Sigmoid colon (tissue), 7 donors: ENCODE results near the gene MROH2A. TPM values are rescaled to one million over a fixed set of nuclear protein-coding genes. Genes with fewer than 3 reads are reported as not detected.

ENCODE experiments used
- DNase-seq: peaks from one replicate; pipeline ENCODE4 v3.0.0-alpha.2; 2019
- H3K27ac ChIP-seq, 4 donors: fragments of 200-600 bp; sonication (generic); one replicate each; pipeline ENCODE4 v1.5.1; 2016 to 2019; ENCODE audit warnings: mild to moderate bottlenecking in 1 of 4
- H3K27me3 ChIP-seq, 3 donors: fragments of 200-600 bp; sonication (generic); one replicate each; pipeline ENCODE4 v1.5.1; 2019; ENCODE audit warnings: mild to moderate bottlenecking in 1 of 3
- H3K36me3 ChIP-seq, 4 donors: fragments of 200-600 bp; sonication (generic); one replicate each; pipeline ENCODE4 v1.5.1; 2016 to 2019
- H3K4me1 ChIP-seq, 4 donors: fragments of 200-600 bp; sonication (generic); one replicate each; pipeline ENCODE4 v1.5.1; 2017 to 2019
- H3K4me3 ChIP-seq, 4 donors: fragments of 200-600 bp; sonication (generic); one replicate each; pipeline ENCODE4 v1.5.1; 2017 to 2019; ENCODE audit warnings: mild to moderate bottlenecking in 2 of 4, moderate library complexity in 1 of 4
- H3K9me3 ChIP-seq, 4 donors: fragments of 200-600 bp in 3 of 4; sonication (generic) in 3 of 4; one replicate each; pipeline versions ENCODE4 v1.5.1 to v1.6.1; 2013 to 2019
- CTCF ChIP-seq, 4 experiments: fragments of 450-650 bp in 3 of 4; fragments of 200-600 bp in 1 of 4; IDR thresholded peaks; one replicate each; pipeline ENCODE4 v1.5.1; 2016 to 2019; ENCODE audit warnings: antibody characterized with exemption in 4 of 4, mild to moderate bottlenecking in 3 of 4, moderate library complexity in 2 of 4
- EP300 ChIP-seq, 4 donors: sonication (generic); formaldehyde crosslinking; IDR thresholded peaks; one replicate each; pipeline ENCODE4 v1.6.1; 2017; ENCODE audit warnings: antibody characterized with exemption in 4 of 4
- POLR2A ChIP-seq, 2 donors: fragments of 450-650 bp; IDR thresholded peaks; one replicate each; pipeline ENCODE4 v1.6.1; 2016; ENCODE audit warnings: antibody characterized with exemption in 2 of 2, mild to moderate bottlenecking in 2 of 2, moderate library complexity in 2 of 2
- POLR2AphosphoS5 ChIP-seq, 4 donors: sonication (generic); formaldehyde crosslinking; IDR thresholded peaks; one replicate each; pipeline ENCODE4 v1.6.1; 2017; ENCODE audit warnings: antibody characterized with exemption in 4 of 4
- WGBS, 2 donors: extraction: QIAGEN DNeasy Blood & Tissue Kit; methylation state at CpG; one replicate each; pipeline ENCODE4 v1.1.7; 2013; 5-methylcytosine and 5-hydroxymethylcytosine counted together
- intact Hi-C: fragments of 100-400 bp; cut with DNase I; formaldehyde crosslinking; loops from one replicate; pipeline ENCODE4 v1.15.1; 2023
- polyA plus RNA-seq, 3 donors: library from polyadenylated mRNA; stranded (reverse); fragments of 200-250 nt; gene quantifications; one replicate each; pipeline ENCODE4 v1.2.3, GENCODE V29; 2013
- total RNA-seq, 4 donors: library from RNA; depleted of rRNA; stranded (reverse); fragments of >200 nt; gene quantifications; one replicate each; pipeline ENCODE4 v1.1.0, GENCODE V29; 2016
- donor health status: healthy with polysubstance abuse.
- donor health status: Bipolar disorder and iron deficiency.
- donor health status: healthy.

MROH2A gene
- total and polyA plus RNA-seq, 7 donors, result 0.06 TPM; not detected in 6

- TF ChIP-seq POLR2AphosphoS5 (IDR thresholded peaks at IDR 0.05) (peak; percentile 65 to 86 (median 76)), CTCF (IDR thresholded peaks at IDR 0.05) (no peak), POLR2A (IDR thresholded peaks at IDR 0.05) (peak; percentile 37 to 50)
- Histone ChIP-seq H3K36me3 (no peaks in the 10 kb centered on the region), H3K9me3 (no peaks in the 10 kb centered on the region), H3K4me1 (peaks cover 0 to 15% (median 10%) of the 10 kb centered on the region in 4 donors), H3K27ac (peak within 1 kb of the TSS; percentile 52 to 64 (median 56)), H3K27me3 (peaks cover 0 to 18% (median 0%) of the 10 kb centered on the region in 3 donors), H3K4me3 (peak within 1 kb of the TSS; percentile 47 to 60 (median 56))
- 0% methylated on average over 60 of the region's 60 CpGs for WGBS, 2 donors
- peak; percentile 95 for DNase-seq
- intact Hi-C loops, result no loop called here
Measured at GRCh38 chr2:233854241-233854981, 76.3 kb downstream of the MROH2A start, which contains the start of gene HJURP. Gene HJURP, minus strand, starts transcription at chr2:233854535. Its CDS starts 35 bp downstream, at chr2:233854500.

GRCh38 chr2:233855345-233855744 is 77.2 kb downstream of the MROH2A start:
- no peak for DNase-seq
- no peak for TF ChIP-seq CTCF (IDR thresholded peaks at IDR 0.05)
- no peak for TF ChIP-seq POLR2A (IDR thresholded peaks at IDR 0.05)
- no peak for TF ChIP-seq POLR2AphosphoS5 (IDR thresholded peaks at IDR 0.05)
- TF ChIP-seq EP300 (IDR thresholded peaks at IDR 0.05), result no peak
- Histone ChIP-seq H3K27ac (no peak overlapping the region), H3K27me3 (peaks cover 0 to 18% (median 0%) of the 10 kb centered on the region in 3 donors), H3K36me3 (no peaks in the 10 kb centered on the region), H3K9me3 (no peaks in the 10 kb centered on the region), H3K4me1 (peaks cover 0 to 15% (median 10%) of the 10 kb centered on the region in 4 donors), H3K4me3 (peak overlapping the region in 1 of 4 donors; percentile 59)
- WGBS, 2 donors, result 90 to 91% methylated on average over 5 of the region's 5 CpGs
- intact Hi-C loops, result no loop called here

- DNase-seq, result no peak
- TF ChIP-seq EP300 (IDR thresholded peaks at IDR 0.05), result no peak
- no peak for TF ChIP-seq POLR2A (IDR thresholded peaks at IDR 0.05)
- TF ChIP-seq POLR2AphosphoS5 (IDR thresholded peaks at IDR 0.05), result no peak
- no peak for TF ChIP-seq CTCF (IDR thresholded peaks at IDR 0.05)
Measured at GRCh38 chr2:233856184-233856583, 78.1 kb downstream of the MROH2A start.

GRCh38 chr2:233857511-233858141 is 79.5 kb downstream of the MROH2A start:
- H3K36me3 ChIP-seq, result no peaks in the 10 kb centered on the region
- no peak for DNase-seq
- no peaks in the 10 kb centered on the region for H3K9me3 ChIP-seq
- H3K27ac ChIP-seq, result peak overlapping the region in 1 of 4 donors; percentile 30
- intact Hi-C loops, result no loop called here
- no peak overlapping the region for H3K4me3 ChIP-seq
- peaks cover 0 to 15% (median 10%) of the 10 kb centered on the region in 4 donors for H3K4me1 ChIP-seq
- H3K27me3 ChIP-seq, result peaks cover 0 to 6% (median 0%) of the 10 kb centered on the region in 3 donors
- WGBS, 2 donors, result 31 to 32% methylated on average over 9 of the region's 9 CpGs
- TF ChIP-seq EP300 (IDR thresholded peaks at IDR 0.05) (no peak), POLR2A (IDR thresholded peaks at IDR 0.05) (no peak), POLR2AphosphoS5 (IDR thresholded peaks at IDR 0.05) (no peak), CTCF (IDR thresholded peaks at IDR 0.05) (no peak)

More at GRCh38 chr2:233856184-233856583, 78.1 kb downstream of the MROH2A start:
- Histone ChIP-seq H3K4me1 (peaks cover 0 to 15% (median 10%) of the 10 kb centered on the region in 4 donors), H3K4me3 (no peak overlapping the region), H3K27ac (no peak overlapping the region), H3K9me3 (no peaks in the 10 kb centered on the region), H3K27me3 (peaks cover 0 to 11% (median 0%) of the 10 kb centered on the region in 3 donors), H3K36me3 (no peaks in the 10 kb centered on the region)
- intact Hi-C loops, result no loop called here
- WGBS, 2 donors, result 95 to 97% methylated on average over 5 of the region's 5 CpGs
